A549 treated with AZD9567 at 1 μM for 4 hours (cell line): ENCODE data around the gene PRAMEF17. TPM values are rescaled to one million over a fixed set of nuclear protein-coding genes. Genes with fewer than 3 reads are reported as not detected.

ENCODE experiments used
- total RNA-seq: library from RNA; stranded (reverse); fragments of 200-300 nt; extraction: Qiagen RNA extraction; gene quantifications from 5 replicates; pipeline ENCODE4 v1.2.3, GENCODE V29; 2022; ENCODE audit not compliant: insufficient read depth

PRAMEF17 gene
- total RNA-seq, result not detected in 5 replicates

GRCh38 chr1:13389332-13389731 lies at the start of gene PRAMEF17:
Gene PRAMEF17, plus strand, starts transcription at chr1:13389632. Its CDS starts 26 bp downstream, at chr1:13389658.

GRCh38 chr1:13347034-13347433 lies 42.4 kb upstream of the PRAMEF17 start, which contains the start of gene PRAMEF14:
Gene PRAMEF14, minus strand, starts transcription at chr1:13347134. Its CDS starts 1,820 bp downstream, at chr1:13345314.

DNA sequence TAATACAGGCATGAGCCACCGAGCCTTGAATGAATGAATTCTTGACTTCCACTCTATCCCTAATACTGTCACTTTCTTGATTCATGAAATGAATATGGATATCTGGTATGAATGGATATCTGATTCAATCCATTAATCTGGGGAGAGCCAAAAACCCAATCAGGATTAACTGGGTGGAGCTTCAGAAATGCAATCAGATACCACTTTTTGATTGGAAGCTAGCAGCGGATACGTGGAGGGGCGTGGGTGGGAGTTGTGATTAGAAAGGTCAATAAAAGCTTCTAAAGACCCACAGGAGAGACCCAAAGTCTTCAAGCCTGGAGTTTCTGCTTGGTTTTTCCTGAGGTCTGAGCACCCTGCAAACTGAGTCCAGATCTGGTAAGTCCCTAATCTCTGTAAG lies 20.7 kb downstream of the PRAMEF17 start, which contains the start of gene PRAMEF20:
Gene PRAMEF20, plus strand, starts transcription at position 301 of the 400 bp plus-strand sequence. CDS start 5,905 bp downstream, outside the sequence.

Other genes starting within 250 kb of the PRAMEF17 start
- gene PRAMEF26, start 233.6 kb upstream of the PRAMEF17 start, total RNA-seq, result not detected in 5 replicates
- not detected in 5 replicates for gene HNRNPCL4, start 224.0 kb upstream of the PRAMEF17 start, total RNA-seq
- gene PRAMEF9, start 217.8 kb upstream of the PRAMEF17 start, total RNA-seq, result not detected in 5 replicates
- gene PRAMEF13, start 188.2 kb upstream of the PRAMEF17 start, total RNA-seq, result not detected in 5 replicates
- gene PRAMEF18, start 163.5 kb upstream of the PRAMEF17 start, total RNA-seq, result not detected in 5 replicates
- gene PRAMEF5, start 135.4 kb upstream of the PRAMEF17 start, total RNA-seq, result not detected in 5 replicates
- not detected in 5 replicates for gene PRAMEF8, start 104.5 kb upstream of the PRAMEF17 start, total RNA-seq
- gene PRAMEF33, start 86.1 kb upstream of the PRAMEF17 start, total RNA-seq, result not detected in 5 replicates
- not detected in 5 replicates for gene PRAMEF15, start 74.1 kb upstream of the PRAMEF17 start, total RNA-seq
- gene PRAMEF14, start 42.5 kb upstream of the PRAMEF17 start, total RNA-seq, result not detected in 5 replicates
- gene PRAMEF19, start 17.7 kb upstream of the PRAMEF17 start, total RNA-seq, result not detected in 5 replicates
- not detected in 5 replicates for gene PRAMEF20, start 20.8 kb downstream of the PRAMEF17 start, total RNA-seq
- 0.03 to 0.05 TPM (median 0.03 TPM) in 3 of 5 replicates, not detected in the others for gene LRRC38, start 124.4 kb downstream of the PRAMEF17 start, total RNA-seq
- not detected in 5 replicates for gene PDPN, start 194.2 kb downstream of the PRAMEF17 start, total RNA-seq